Hematopoietic multipotent progenitor cell treated with erythropoietin and hydrocortisone succinate and interleukin-3 and kit ligand, for 4 days (in vitro differentiated cells): ENCODE results near the gene RALGAPA2.

Experiments
- DNase-seq: peaks from one replicate; pipeline ENCODE4 v3.0.0-alpha.2; 2015

Gene RALGAPA2

GRCh38 chr20:20395903-20396568 lies 316.4 kb downstream of the RALGAPA2 start:
- no peak for DNase-seq

- DNase-seq: no peak
These were observed 317.4 kb downstream of the RALGAPA2 start for GRCh38 chr20:20395087-20395486.

GRCh38 chr20:20393207-20394120 lies 319.0 kb downstream of the RALGAPA2 start:
- DNase-seq: peak; percentile 61

- DNase-seq: no peak
These were observed 320.7 kb downstream of the RALGAPA2 start for GRCh38 chr20:20391766-20392165.

- no peak for DNase-seq
These were observed 321.3 kb downstream of the RALGAPA2 start for GRCh38 chr20:20391115-20391514.

- DNase-seq: no peak
These were observed 322.1 kb downstream of the RALGAPA2 start for GRCh38 chr20:20390393-20390792.

GRCh38 chr20:20386192-20386591 lies 326.3 kb downstream of the RALGAPA2 start:
- DNase-seq: no peak

GRCh38 chr20:20375862-20376261 lies 336.6 kb downstream of the RALGAPA2 start:
- DNase-seq: no peak

- DNase-seq: no peak
These were observed 339.3 kb downstream of the RALGAPA2 start for GRCh38 chr20:20373091-20373571.

GRCh38 chr20:20371681-20372080 lies 340.8 kb downstream of the RALGAPA2 start:
- DNase-seq: no peak

- no peak for DNase-seq
These were observed 341.4 kb downstream of the RALGAPA2 start for GRCh38 chr20:20371083-20371482.

GRCh38 chr20:20370094-20370575 lies 342.3 kb downstream of the RALGAPA2 start:
- peak; percentile 35 for DNase-seq

GRCh38 chr20:20369250-20370093 lies 343.0 kb downstream of the RALGAPA2 start:
- DNase-seq: peak; percentile 27

- peak; percentile 34 for DNase-seq
These were observed 343.8 kb downstream of the RALGAPA2 start for GRCh38 chr20:20368418-20369249.

- peak; percentile 23 for DNase-seq
These were observed 344.6 kb downstream of the RALGAPA2 start, which contains the start of gene INSM1 for GRCh38 chr20:20367575-20368417. TSS of gene INSM1 (plus strand) at chr20:20368104. CDS start at chr20:20368268, 164 bp downstream.

- DNase-seq: no peak
These were observed 345.4 kb downstream of the RALGAPA2 start for GRCh38 chr20:20366876-20367574.

GRCh38 chr20:20366551-20366875 lies 345.9 kb downstream of the RALGAPA2 start:
- DNase-seq: no peak

GRCh38 chr20:20365480-20366161 lies 346.8 kb downstream of the RALGAPA2 start:
- DNase-seq: no peak
